ENCODE measurements around the gene PHLPP2.
"Not testable (repeated sequence)": the region's sequence is repeated elsewhere in the genome, so short reads cannot be mapped to it uniquely, and the experiment has no call there.

The PHLPP2 gene

DNA sequence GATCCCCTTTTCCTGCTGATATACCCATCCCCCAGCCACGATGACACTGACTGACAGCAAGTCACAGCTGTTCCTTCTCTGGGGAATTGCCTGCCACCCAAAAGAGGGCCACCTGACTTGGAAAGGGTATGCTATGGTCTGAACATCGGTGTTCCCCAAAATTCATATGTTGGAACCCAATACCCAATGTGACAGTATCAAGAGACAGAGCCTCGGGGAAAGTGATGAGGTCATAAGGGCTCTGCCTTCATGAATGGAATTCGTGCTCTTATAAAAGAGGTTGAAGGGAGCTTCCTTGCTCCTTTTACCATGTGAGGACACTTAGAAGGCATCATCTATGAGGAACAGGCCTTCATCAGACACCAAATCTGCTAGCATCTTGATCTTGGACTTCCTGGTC lies 106.1 kb downstream of the PHLPP2 start:
- no peak for DNase-seq

DNA sequence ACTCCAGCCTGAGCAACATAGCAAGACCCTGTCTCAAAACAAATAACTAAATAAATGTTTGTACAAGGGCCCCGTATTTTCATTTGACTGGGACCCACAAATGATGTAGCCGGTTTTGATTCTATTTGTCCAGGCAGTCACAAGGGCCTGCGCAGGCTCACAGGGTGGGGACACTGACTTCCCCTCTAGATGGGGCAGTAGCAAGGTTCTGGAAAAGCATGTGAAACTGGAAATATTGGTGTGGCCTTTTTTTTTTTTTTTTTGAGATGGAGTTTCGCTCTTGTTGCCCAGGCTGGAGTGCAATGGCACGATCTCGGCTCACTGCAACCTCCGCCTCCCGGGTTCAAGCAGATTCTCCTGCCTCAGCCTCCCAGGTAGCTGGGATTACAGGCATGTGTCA lies 109.5 kb downstream of the PHLPP2 start:
- not testable (repeated sequence) for DNase-seq

DNA sequence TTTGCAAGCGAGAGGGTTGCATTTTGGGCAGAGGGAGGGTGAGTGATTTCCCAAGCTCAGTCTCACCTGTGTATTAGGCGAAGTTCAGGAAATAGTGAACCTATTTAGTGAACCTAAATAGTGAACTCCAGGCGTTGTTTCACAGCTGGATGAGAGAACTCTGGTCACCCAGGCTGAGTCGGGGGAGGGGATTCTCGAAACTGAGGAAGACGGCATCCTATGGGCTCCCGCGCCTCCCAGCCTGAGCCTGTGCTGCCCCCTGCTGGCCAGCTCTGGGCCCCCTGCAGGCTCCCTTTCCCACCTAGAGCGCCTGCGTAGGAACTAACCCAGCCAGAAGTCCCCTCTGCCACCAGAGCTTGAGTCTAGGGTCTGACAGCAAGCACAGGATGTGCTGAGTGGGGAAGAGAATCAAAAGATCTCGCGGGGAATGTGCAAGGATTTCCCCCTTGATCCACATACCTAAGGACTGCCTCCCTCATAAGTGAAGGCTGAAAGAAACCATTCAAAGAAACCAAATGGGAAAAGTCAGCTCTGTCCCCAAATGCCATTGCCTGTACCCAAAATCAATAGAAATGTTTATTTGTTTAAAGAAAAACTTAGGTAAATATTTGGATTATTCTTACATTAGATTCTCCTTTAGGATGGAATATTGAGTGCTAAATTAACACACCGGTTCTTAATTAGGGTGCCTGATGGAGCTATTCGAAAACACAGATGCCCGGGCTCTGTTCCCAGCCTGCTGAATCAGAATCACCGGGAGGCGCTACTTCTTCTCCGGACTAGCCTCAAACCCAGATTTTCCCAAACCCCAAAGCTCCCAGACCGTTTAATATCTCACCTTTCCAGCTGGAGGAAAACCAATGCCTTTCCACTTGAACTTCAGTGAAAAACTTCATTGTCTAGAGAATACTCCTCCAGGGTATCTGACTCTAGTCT lies 113.3 kb downstream of the PHLPP2 start:
- DNase-seq, result no peak

GRCh38 chr16:71610447-71610846 lies 114.1 kb downstream of the PHLPP2 start:
- no peak for DNase-seq

- DNase-seq, result no peak
Measured at GRCh38 chr16:71609066-71609465, 115.4 kb downstream of the PHLPP2 start.

- DNase-seq, result no peak
Measured at GRCh38 chr16:71600822-71601221, 123.7 kb downstream of the PHLPP2 start.

DNA sequence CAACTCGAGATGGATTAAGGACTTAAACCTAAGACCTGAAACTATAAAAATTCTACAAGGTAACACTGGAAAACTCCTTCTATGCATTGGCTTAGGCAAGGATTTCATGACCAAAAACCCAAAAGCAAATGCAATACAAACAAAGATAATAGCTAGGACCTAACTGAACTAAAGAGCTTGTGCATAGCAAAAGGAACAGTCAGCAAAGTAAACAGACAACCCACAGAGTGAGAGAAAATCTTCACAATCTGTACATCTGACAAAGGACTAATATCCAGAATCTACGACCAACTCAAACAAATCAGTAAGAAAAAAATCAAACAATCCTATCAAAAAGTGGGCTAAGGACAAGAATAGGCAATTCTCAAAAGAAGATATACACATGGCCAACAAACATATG lies 126.1 kb downstream of the PHLPP2 start:
- DNase-seq, result not testable (repeated sequence)

DNA sequence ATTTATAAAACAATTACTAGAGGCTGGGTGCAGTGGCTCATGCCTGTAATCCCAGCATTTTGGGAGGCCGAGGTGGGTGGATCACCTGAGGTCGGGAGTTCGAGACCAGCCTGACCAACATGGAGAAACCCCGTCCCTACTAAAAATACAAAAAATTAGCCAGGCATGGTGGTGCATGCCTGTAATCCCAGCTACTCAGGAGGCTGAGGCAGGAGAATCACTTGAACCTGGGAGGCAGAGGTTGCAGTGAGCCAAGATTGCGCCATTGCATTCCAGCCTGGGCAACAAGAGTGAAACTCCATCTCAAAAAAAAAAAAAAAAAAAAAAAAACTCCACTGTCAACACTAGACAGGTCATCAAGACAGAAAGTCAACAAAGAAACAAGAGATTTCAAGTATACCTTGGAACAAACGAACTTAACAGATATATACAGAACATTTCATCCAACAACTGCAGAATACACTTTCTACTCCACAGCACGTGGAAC lies 129.1 kb downstream of the PHLPP2 start:
- not testable (repeated sequence) for DNase-seq

Data from COR-L47 (cell line).